Esophagus squamous epithelium (tissue), 4 donors: Measurements from ENCODE around the gene TNIK.

Experiments
- POLR2A ChIP-seq, 4 donors: fragments of 450-650 bp; IDR thresholded peaks; one replicate each; pipeline ENCODE4 v1.6.1; 2017; ENCODE audit warnings: antibody characterized with exemption in 4 of 4, mild to moderate bottlenecking in 4 of 4, moderate library complexity in 3 of 4
- TF ChIP-seq, protein P1 (sequence below), 6 experiments: fragments of 450-650 bp in 4 of 6; fragments of 200-600 bp in 2 of 6; sonication (generic) in 2 of 6; IDR thresholded peaks; one replicate each; pipeline ENCODE4 v1.5.1; 2016 to 2019; ENCODE audit warnings: antibody characterized with exemption in 6 of 6, mild to moderate bottlenecking in 4 of 6, moderate library complexity in 4 of 6

GRCh38 chr3:171353423-171353822 is 106.8 kb downstream of the TNIK start:
- TF ChIP-seq, protein P1, sequence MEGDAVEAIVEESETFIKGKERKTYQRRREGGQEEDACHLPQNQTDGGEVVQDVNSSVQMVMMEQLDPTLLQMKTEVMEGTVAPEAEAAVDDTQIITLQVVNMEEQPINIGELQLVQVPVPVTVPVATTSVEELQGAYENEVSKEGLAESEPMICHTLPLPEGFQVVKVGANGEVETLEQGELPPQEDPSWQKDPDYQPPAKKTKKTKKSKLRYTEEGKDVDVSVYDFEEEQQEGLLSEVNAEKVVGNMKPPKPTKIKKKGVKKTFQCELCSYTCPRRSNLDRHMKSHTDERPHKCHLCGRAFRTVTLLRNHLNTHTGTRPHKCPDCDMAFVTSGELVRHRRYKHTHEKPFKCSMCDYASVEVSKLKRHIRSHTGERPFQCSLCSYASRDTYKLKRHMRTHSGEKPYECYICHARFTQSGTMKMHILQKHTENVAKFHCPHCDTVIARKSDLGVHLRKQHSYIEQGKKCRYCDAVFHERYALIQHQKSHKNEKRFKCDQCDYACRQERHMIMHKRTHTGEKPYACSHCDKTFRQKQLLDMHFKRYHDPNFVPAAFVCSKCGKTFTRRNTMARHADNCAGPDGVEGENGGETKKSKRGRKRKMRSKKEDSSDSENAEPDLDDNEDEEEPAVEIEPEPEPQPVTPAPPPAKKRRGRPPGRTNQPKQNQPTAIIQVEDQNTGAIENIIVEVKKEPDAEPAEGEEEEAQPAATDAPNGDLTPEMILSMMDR (IDR thresholded peaks at IDR 0.05): no peak
- TF ChIP-seq POLR2A (IDR thresholded peaks at IDR 0.05): no peak
